ENCODE measurements around the gene C3orf38.

C3orf38 gene

GRCh38 chr3:88142094-88142624 lies 7.6 kb upstream of the C3orf38 start:
- no peak for TF ChIP-seq CTCF (IDR thresholded peaks at IDR 0.05; ENCODE audit: low read depth, low read length)
- peak; percentile 8 for DNase-seq (ENCODE audit: extremely low read depth, low read depth)

- DNase-seq (ENCODE audit: extremely low read depth, low read depth): no peak
Observed at GRCh38 chr3:88147261-88147660, 2.5 kb upstream of the C3orf38 start.

GRCh38 chr3:88148651-88149050 lies 1.1 kb upstream of the C3orf38 start:
- TF ChIP-seq CTCF (IDR thresholded peaks at IDR 0.05; ENCODE audit: low read depth, low read length): no peak
- no peak for DNase-seq (ENCODE audit: extremely low read depth, low read depth)

More at GRCh38 chr3:88147261-88147660, 2.5 kb upstream of the C3orf38 start:
- no peak for TF ChIP-seq CTCF (IDR thresholded peaks at IDR 0.05; ENCODE audit: low read depth, low read length)

GRCh38 chr3:88149101-88149508 lies 654 bp upstream of the C3orf38 start:
- DNase-seq (ENCODE audit: extremely low read depth, low read depth): no peak
- no peak for TF ChIP-seq CTCF (IDR thresholded peaks at IDR 0.05; ENCODE audit: low read depth, low read length)

DNA sequence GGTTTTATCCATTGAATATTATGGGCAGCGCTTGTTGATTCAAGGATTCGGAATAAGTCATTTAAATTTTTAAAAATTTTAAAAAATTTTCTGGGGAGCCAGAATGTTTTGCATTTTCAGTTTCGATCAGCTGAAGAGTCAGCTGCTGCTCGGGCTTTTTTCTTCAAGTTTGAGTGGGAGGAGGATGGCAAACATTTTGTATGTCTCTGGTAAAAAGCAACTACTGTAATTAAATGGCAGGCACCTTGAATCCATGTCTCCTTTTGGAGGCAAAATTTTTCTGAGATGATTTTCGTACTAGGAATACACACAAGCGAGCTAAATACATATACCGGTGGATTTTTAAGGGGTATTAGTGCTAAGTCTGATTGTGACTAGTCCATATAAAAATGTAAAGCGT lies 612 bp downstream of the C3orf38 start:
- DNase-seq (ENCODE audit: extremely low read depth, low read depth): no peak

DNA sequence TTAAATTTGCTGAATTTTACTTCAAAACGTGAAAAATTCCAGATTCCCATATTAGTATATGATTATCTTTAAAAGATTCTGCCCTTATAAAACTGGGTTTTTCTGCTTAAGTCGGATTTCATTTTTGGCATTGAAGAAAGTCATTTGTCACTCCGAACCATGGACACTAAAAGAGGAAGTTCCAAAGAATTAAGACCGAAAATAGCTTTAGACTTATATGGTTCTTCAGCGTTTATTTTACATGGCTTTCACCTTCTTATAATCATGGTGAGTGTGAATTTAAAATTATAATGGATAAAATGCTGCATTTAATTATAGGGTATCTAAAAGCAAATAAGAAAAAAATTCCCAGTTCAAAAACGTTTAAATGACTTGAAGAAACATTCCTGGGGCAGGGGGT lies 1.0 kb downstream of the C3orf38 start:
- no peak for DNase-seq (ENCODE audit: extremely low read depth, low read depth)
- TF ChIP-seq CTCF (IDR thresholded peaks at IDR 0.05; ENCODE audit: low read depth, low read length): no peak

More for the DNA sequence above, 612 bp downstream of the C3orf38 start:
- no peak for TF ChIP-seq CTCF (IDR thresholded peaks at IDR 0.05; ENCODE audit: low read depth, low read length)

DNA sequence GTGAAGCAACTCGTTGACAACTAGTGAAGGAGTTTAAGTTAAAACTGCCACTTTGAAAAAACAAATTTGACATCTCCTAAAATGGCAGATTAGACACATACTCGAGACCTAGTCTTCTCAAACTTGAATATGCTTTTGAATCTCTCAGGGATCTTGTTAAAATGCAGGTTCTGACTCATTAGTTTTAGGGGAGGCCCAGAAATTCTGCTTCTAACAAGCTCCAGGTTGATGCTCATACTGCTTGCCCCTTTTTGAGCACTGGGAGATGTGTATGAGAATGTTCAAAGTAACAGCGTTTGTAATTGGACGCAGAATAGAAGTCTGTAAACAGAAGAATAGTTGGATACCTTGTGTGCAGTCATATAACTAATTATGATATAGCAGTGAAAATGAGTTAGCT lies 1.6 kb downstream of the C3orf38 start:
- no peak for TF ChIP-seq CTCF (IDR thresholded peaks at IDR 0.05; ENCODE audit: low read depth, low read length)

More for the DNA sequence above, 1.6 kb downstream of the C3orf38 start:
- DNase-seq (ENCODE audit: extremely low read depth, low read depth): no peak
